C4-2B (cell line): Measurements from ENCODE around the gene TRIM63.

Source experiments
- ZFX ChIP-seq: fragments of 450-650 bp; IDR thresholded peaks from 2 replicates; pipeline ENCODE4 v1.6.1; 2017
- TF ChIP-seq, protein P1 (sequence below): fragments of 450-650 bp; conservative IDR thresholded peaks from 2 replicates; pipeline ENCODE4 v1.5.1; 2017; ENCODE audit warnings: mild to moderate bottlenecking

DNA sequence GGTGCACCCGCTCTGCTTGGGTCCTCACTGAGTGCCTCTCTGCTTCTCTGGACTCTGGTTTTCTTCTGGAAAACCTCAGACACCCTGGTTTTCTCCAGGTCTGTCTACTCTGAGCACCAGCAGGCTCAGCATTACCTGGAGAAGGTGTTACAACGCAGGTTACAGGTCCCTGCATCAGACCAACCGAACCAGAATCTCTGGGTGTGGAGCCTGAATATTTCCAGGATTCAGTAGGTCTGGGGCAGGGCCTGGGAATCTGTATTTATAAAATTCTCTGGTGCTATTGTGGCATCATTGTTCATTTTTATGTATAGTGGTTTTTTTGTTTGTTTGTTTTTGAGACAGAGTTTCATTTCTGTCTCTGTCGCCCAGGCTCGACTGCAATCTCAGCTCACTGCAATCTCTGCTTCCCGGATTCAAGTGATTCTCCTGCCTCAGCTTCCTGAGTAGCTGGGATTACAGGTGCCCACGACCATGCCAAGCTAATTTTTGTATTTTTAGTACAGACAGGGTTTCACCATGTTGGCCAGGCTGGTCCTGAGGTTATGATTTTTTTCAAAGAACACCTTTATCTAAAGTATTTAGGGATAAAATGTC lies 20.1 kb downstream of the TRIM63 start:
- TF ChIP-seq, protein P1, sequence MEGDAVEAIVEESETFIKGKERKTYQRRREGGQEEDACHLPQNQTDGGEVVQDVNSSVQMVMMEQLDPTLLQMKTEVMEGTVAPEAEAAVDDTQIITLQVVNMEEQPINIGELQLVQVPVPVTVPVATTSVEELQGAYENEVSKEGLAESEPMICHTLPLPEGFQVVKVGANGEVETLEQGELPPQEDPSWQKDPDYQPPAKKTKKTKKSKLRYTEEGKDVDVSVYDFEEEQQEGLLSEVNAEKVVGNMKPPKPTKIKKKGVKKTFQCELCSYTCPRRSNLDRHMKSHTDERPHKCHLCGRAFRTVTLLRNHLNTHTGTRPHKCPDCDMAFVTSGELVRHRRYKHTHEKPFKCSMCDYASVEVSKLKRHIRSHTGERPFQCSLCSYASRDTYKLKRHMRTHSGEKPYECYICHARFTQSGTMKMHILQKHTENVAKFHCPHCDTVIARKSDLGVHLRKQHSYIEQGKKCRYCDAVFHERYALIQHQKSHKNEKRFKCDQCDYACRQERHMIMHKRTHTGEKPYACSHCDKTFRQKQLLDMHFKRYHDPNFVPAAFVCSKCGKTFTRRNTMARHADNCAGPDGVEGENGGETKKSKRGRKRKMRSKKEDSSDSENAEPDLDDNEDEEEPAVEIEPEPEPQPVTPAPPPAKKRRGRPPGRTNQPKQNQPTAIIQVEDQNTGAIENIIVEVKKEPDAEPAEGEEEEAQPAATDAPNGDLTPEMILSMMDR: no peak
- TF ChIP-seq ZFX: no peak
